HepG2 (cell line): ENCODE data around the gene PLEKHG5. TPM values are rescaled to one million over a fixed set of nuclear protein-coding genes. Genes with fewer than 3 reads are reported as not detected.

Source experiments
- CCDC6 ChIP-seq: sonication (generic); formaldehyde crosslinking; IDR thresholded peaks from 2 replicates; pipeline ENCODE4 v1.8.1; 2022; ENCODE audit warnings: mild to moderate bottlenecking, missing genetic modification reagents, moderate library complexity
- DMAP1 ChIP-seq: IDR thresholded peaks from 2 replicates; pipeline ENCODE4 v1.6.1; 2016
- HDAC1 ChIP-seq: sonication (generic); formaldehyde crosslinking; IDR thresholded peaks from 2 replicates; pipeline ENCODE4 v1.5.1; 2020; ENCODE audit warnings: mild to moderate bottlenecking, missing genetic modification reagents
- NBN ChIP-seq: fragments of 450-650 bp; conservative IDR thresholded peaks from 2 replicates; pipeline ENCODE4 v1.6.1; 2017
- ZNF17 ChIP-seq: sonication (generic); formaldehyde crosslinking; IDR thresholded peaks from 2 replicates; pipeline ENCODE4 v1.5.0; 2020; ENCODE audit warnings: mild to moderate bottlenecking, missing genetic modification reagents
- ZNF350 ChIP-seq: sonication (generic); formaldehyde crosslinking; IDR thresholded peaks from 2 replicates; pipeline ENCODE4 v1.4.0; 2020; ENCODE audit warnings: mild to moderate bottlenecking, low read depth, missing genetic modification reagents, borderline replicate concordance
- ZNF543 ChIP-seq: sonication (generic); formaldehyde crosslinking; IDR thresholded peaks from 2 replicates; pipeline ENCODE4 v1.4.0; 2020; ENCODE audit warnings: mild to moderate bottlenecking, missing genetic modification reagents
- ZNF563 ChIP-seq: sonication (generic); formaldehyde crosslinking; IDR thresholded peaks from 2 replicates; pipeline ENCODE4 v1.8.0; 2022; ENCODE audit warnings: mild to moderate bottlenecking, moderate library complexity, missing genetic modification reagents
- ZNF605 ChIP-seq: sonication (generic); formaldehyde crosslinking; IDR thresholded peaks from 2 replicates; pipeline ENCODE4 v1.8.0; 2022; ENCODE audit warnings: mild to moderate bottlenecking, missing genetic modification reagents
- ZNF615 ChIP-seq: sonication (generic); formaldehyde crosslinking; IDR thresholded peaks from 2 replicates; pipeline ENCODE4 v1.5.0; 2020; ENCODE audit warnings: mild to moderate bottlenecking, missing genetic modification reagents, borderline replicate concordance
- ZNF713 ChIP-seq: sonication (generic); formaldehyde crosslinking; IDR thresholded peaks from 2 replicates; pipeline ENCODE4 v1.4.0; 2020; ENCODE audit warnings: mild to moderate bottlenecking, missing genetic modification reagents
- polyA plus RNA-seq, 8 experiments: library from polyadenylated mRNA; depleted of rRNA in 3 of 8; stranded (reverse) in 7 of 8; unstranded in 1 of 8; fragments of >200 nt; fragmentation: Illumina TruSeq in 4 of 8; extraction: Trizol in 4 of 8; gene quantifications; 2 replicates each; pipeline versions ENCODE4 v1.2.1 to v1.2.3, GENCODE V29; 2011 to 2016; ENCODE audit warnings: low read depth in 4 of 8, missing spikeins in 1 of 8, mixed read lengths in 1 of 8; ENCODE audit not compliant: insufficient read depth in 1 of 8
- total RNA-seq, 5 experiments: library from RNA; depleted of rRNA; stranded (reverse); fragments of >200 nt; fragmentation: Illumina TruSeq; extraction: Trizol; gene quantifications; 2 replicates each; pipeline ENCODE4 v1.2.3, GENCODE V29; 2016; ENCODE audit warnings: low read depth in 1 of 5
- TF ChIP-seq, protein P1 (sequence below): sonication (generic); formaldehyde crosslinking; IDR thresholded peaks from one replicate; pipeline ENCODE4 v1.5.1; 2020; ENCODE audit warnings: mild to moderate bottlenecking, missing genetic modification reagents; ENCODE audit errors: not compliant biosample characterization
- TF ChIP-seq, protein P2 (sequence below): sonication (generic); formaldehyde crosslinking; IDR thresholded peaks from 2 replicates; pipeline ENCODE4 v1.9.0; 2021; ENCODE audit warnings: missing genetic modification reagents, borderline replicate concordance
- TF ChIP-seq, protein P3 (sequence below): sonication (generic); formaldehyde crosslinking; IDR thresholded peaks from 2 replicates; pipeline ENCODE4 v1.4.0; 2020; ENCODE audit warnings: mild to moderate bottlenecking, missing genetic modification reagents
- TF ChIP-seq, protein P4 (sequence below): sonication (generic); formaldehyde crosslinking; IDR thresholded peaks from 2 replicates; pipeline ENCODE4 v1.8.0; 2022; ENCODE audit warnings: missing genetic modification reagents, mild to moderate bottlenecking, inconsistent platforms, borderline replicate concordance

Gene PLEKHG5
- total and polyA plus RNA-seq, 2 of the 13 experiments (the other 11 are each of a cell fraction or from before 2014, with no cell fraction given): 1.9 to 3.5 TPM

DNA sequence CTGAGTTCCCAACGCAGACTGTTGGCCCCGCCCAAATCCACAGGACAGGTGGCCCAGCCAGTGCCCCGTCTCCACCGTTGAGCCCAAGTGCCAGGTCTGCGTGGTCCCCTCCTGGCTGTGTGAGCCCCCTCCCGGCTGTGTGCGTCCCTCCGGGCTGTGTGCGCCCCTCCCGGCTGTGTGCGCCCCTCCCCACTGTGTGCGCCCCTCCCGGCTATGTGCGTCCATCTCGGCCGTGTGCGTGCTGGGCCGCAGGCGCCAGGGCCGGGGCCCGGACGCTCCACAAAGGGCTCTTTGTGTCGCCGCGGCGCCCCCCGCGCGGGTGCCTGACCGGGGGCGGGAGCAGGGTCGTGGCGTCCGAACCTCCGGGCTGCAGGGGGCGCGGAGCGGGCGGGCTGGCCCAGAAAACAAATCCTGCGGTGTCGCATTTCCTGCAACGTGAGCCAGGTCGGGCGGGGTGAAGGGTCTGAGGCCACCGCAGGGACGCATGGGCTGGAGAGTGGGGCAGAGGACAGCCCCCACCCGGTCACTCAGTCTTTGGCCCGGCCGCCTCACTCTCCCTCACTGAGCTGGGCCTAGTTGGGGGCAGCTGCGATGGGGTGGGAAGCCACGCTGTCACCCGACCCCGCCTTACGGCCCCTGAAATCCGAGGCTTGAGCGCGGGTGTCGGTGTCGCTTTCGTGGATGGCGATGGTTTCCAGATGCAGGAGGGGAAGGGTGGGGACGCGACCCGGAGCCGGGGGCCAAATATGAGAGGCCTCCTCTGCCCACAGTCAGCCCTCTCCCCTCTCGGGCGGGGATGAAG lies 44.2 kb downstream of the PLEKHG5 start (continued):
- peak; percentile 14; the same call in 1 of the 2 replicates for TF ChIP-seq ZNF605 (CRISPR knock-in tag)
- TF ChIP-seq DMAP1: peak; percentile 73
- TF ChIP-seq, protein P1, sequence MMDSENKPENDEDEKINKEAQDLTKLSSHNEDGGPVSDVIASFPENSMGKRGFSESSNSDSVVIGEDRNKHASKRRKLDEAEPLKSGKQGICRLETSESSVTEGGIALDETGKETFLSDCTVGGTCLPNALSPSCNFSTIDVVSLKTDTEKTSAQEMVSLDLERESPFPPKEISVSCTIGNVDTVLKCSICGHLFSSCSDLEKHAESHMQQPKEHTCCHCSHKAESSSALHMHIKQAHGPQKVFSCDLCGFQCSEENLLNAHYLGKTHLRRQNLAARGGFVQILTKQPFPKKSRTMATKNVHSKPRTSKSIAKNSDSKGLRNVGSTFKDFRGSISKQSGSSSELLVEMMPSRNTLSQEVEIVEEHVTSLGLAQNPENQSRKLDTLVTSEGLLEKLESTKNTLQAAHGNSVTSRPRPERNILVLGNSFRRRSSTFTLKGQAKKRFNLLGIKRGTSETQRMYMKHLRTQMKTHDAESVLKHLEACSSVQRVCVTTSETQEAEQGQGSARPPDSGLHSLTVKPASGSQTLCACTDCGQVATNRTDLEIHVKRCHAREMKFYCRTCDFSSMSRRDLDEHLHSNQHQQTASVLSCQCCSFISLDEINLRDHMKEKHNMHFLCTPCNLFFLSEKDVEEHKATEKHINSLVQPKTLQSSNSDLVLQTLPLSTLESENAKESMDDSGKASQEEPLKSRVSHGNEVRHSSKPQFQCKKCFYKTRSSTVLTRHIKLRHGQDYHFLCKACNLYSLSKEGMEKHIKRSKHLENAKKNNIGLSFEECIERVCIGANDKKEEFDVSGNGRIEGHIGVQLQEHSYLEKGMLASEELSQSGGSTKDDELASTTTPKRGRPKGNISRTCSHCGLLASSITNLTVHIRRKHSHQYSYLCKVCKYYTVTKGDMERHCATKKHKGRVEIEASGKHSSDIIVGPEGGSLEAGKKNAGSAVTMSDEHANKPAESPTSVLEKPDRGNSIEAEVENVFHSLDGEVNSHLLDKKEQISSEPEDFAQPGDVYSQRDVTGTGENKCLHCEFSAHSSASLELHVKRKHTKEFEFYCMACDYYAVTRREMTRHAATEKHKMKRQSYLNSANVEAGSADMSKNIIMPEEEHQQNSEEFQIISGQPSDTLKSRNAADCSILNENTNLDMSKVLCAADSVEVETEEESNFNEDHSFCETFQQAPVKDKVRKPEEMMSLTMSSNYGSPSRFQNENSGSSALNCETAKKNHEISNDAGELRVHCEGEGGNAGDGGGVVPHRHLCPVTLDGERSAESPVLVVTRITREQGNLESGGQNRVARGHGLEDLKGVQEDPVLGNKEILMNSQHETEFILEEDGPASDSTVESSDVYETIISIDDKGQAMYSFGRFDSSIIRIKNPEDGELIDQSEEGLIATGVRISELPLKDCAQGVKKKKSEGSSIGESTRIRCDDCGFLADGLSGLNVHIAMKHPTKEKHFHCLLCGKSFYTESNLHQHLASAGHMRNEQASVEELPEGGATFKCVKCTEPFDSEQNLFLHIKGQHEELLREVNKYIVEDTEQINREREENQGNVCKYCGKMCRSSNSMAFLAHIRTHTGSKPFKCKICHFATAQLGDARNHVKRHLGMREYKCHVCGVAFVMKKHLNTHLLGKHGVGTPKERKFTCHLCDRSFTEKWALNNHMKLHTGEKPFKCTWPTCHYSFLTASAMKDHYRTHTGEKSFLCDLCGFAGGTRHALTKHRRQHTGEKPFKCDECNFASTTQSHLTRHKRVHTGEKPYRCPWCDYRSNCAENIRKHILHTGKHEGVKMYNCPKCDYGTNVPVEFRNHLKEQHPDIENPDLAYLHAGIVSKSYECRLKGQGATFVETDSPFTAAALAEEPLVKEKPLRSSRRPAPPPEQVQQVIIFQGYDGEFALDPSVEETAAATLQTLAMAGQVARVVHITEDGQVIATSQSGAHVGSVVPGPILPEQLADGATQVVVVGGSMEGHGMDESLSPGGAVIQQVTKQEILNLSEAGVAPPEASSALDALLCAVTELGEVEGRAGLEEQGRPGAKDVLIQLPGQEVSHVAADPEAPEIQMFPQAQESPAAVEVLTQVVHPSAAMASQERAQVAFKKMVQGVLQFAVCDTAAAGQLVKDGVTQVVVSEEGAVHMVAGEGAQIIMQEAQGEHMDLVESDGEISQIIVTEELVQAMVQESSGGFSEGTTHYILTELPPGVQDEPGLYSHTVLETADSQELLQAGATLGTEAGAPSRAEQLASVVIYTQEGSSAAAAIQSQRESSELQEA (CRISPR knock-in tag): no peak
- TF ChIP-seq, protein P2, sequence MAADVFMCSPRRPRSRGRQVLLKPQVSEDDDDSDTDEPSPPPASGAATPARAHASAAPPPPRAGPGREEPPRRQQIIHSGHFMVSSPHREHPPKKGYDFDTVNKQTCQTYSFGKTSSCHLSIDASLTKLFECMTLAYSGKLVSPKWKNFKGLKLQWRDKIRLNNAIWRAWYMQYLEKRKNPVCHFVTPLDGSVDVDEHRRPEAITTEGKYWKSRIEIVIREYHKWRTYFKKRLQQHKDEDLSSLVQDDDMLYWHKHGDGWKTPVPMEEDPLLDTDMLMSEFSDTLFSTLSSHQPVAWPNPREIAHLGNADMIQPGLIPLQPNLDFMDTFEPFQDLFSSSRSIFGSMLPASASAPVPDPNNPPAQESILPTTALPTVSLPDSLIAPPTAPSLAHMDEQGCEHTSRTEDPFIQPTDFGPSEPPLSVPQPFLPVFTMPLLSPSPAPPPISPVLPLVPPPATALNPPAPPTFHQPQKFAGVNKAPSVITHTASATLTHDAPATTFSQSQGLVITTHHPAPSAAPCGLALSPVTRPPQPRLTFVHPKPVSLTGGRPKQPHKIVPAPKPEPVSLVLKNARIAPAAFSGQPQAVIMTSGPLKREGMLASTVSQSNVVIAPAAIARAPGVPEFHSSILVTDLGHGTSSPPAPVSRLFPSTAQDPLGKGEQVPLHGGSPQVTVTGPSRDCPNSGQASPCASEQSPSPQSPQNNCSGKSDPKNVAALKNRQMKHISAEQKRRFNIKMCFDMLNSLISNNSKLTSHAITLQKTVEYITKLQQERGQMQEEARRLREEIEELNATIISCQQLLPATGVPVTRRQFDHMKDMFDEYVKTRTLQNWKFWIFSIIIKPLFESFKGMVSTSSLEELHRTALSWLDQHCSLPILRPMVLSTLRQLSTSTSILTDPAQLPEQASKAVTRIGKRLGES (CRISPR knock-in tag): no peak
- TF ChIP-seq, protein P3, sequence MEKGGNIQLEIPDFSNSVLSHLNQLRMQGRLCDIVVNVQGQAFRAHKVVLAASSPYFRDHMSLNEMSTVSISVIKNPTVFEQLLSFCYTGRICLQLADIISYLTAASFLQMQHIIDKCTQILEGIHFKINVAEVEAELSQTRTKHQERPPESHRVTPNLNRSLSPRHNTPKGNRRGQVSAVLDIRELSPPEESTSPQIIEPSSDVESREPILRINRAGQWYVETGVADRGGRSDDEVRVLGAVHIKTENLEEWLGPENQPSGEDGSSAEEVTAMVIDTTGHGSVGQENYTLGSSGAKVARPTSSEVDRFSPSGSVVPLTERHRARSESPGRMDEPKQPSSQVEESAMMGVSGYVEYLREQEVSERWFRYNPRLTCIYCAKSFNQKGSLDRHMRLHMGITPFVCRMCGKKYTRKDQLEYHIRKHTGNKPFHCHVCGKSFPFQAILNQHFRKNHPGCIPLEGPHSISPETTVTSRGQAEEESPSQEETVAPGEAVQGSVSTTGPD (CRISPR knock-in tag): 0 out of 2 replicates have a peak, but pooled peaks have one; percentile 48
- no peak for TF ChIP-seq NBN
- TF ChIP-seq, protein P4, sequence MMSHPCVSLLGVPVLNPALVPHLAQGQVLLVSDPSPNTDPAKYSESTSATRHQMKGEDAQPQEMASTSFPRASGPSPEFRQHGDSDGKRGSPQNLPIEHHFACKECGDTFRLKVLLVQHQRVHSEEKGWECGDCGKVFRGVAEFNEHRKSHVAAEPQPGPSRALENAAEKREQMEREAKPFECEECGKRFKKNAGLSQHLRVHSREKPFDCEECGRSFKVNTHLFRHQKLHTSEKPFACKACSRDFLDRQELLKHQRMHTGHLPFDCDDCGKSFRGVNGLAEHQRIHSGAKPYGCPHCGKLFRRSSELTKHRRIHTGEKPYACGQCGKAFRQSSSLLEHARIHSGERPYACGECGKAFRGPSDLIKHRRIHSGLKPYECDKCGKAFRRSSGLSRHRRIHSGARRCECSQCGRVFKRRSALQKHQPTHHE: peak; percentile 76; the same call in 1 of the 2 replicates
- no peak; the same call in 1 of the 2 replicates for TF ChIP-seq CCDC6 (CRISPR knock-in tag)
- TF ChIP-seq ZNF615: no peak; the same call in 1 of the 2 replicates
- peak; percentile 99 for TF ChIP-seq ZNF543 (CRISPR knock-in tag)
- TF ChIP-seq ZNF17 (CRISPR knock-in tag): no peak
- no peak for TF ChIP-seq ZNF350
- TF ChIP-seq ZNF713: 0 out of 2 replicates have a peak, but pooled peaks have one; percentile 83
- peak; percentile 95 for TF ChIP-seq HDAC1 (CRISPR knock-in tag)
- peak; percentile 89 for TF ChIP-seq ZNF563 (CRISPR knock-in tag)
